ENCODE data around the gene PLAGL2.

DNA sequence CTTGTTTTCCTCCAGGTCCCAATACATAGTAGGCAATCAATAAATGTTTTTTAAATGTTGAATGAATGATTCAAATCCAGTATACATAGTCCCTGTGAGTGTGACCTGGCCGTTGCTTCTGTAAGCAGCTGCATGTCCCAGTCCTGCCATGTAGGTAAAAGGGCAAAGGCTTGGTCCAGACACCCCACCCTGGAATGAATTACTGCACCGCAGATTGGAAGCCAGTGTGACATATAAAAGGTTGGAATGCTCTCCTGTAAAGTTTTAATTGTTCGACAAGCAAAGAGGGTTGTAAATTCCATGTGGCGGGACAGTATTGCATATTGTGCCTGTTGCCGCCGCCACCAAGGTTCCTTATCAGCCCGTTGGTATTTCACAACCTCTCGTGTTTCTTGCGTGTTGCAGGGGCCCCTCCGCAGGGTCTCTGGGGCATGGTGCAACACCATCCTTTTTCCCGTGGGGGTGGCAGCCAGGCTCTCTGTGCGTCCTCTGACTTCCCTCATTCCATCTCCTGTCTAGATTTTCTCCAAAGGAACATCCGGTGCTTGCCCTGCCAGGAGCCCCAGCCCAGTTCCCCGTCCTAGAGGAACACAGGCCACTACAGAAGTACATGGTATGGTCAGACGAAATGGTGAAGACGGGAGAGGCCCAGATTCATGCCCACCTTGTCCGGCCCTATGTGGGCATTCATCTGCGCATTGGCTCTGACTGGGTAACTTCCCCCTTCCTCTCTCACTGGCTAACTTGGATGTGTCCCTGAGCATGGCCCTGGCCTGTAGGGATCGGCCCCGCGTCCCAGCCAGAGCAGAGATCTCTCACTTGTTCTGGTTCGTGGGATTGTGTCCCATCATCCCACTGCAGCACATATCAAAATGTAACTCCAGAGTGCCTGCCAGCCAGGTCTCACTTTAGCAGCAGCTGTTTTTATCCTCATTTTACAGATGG, 20.5 kb upstream of the PLAGL2 start:
- TF ChIP-seq, protein P1, sequence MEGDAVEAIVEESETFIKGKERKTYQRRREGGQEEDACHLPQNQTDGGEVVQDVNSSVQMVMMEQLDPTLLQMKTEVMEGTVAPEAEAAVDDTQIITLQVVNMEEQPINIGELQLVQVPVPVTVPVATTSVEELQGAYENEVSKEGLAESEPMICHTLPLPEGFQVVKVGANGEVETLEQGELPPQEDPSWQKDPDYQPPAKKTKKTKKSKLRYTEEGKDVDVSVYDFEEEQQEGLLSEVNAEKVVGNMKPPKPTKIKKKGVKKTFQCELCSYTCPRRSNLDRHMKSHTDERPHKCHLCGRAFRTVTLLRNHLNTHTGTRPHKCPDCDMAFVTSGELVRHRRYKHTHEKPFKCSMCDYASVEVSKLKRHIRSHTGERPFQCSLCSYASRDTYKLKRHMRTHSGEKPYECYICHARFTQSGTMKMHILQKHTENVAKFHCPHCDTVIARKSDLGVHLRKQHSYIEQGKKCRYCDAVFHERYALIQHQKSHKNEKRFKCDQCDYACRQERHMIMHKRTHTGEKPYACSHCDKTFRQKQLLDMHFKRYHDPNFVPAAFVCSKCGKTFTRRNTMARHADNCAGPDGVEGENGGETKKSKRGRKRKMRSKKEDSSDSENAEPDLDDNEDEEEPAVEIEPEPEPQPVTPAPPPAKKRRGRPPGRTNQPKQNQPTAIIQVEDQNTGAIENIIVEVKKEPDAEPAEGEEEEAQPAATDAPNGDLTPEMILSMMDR (IDR thresholded peaks at IDR 0.05) = no peak
- no peak for TF ChIP-seq ZFX (IDR thresholded peaks at IDR 0.05; ENCODE audit: borderline replicate concordance)

Data from 22Rv1 (cell line).